CD8-positive, alpha-beta memory T cell (primary cell): ENCODE results near the gene ARF1. TPM values are rescaled to one million over a fixed set of nuclear protein-coding genes. Genes with fewer than 3 reads are reported as not detected.

Experiments used
- CTCF ChIA-PET: fragments of 350-600 bp; sonication (Branson Sonifier 250); formaldehyde crosslinking; loops from one replicate; lab custom pipeline; 2021; ENCODE audit warnings: antibody characterized with exemption; lab: Charles Lee
- POLR2A ChIA-PET: fragments of 350-600 bp; sonication (Branson Sonifier 250); formaldehyde crosslinking; loops from one replicate; lab custom pipeline; 2021; ENCODE audit warnings: antibody characterized with exemption; lab: Charles Lee
- DNase-seq, 5 donors: peaks; one replicate each; pipeline versions ENCODE4 v3.0.0 to v3.0.0-alpha.2; 2020 to 2022; ENCODE audit warnings: mixed read lengths in 1 of 5
- H3K27ac ChIP-seq: one replicate; pipeline ENCODE4 v1.7.0; 2013; ENCODE audit warnings: low read depth, mild to moderate bottlenecking, low read length, moderate library complexity
- H3K27me3 ChIP-seq: 2 replicates; pipeline ENCODE4 v1.7.0; 2013; ENCODE audit warnings: low read length, mild to moderate bottlenecking; ENCODE audit not compliant: insufficient read depth, poor library complexity, severe bottlenecking
- H3K36me3 ChIP-seq: 2 replicates; pipeline ENCODE4 v1.7.0; 2013; ENCODE audit warnings: mild to moderate bottlenecking, low read length, moderate library complexity; ENCODE audit not compliant: insufficient read depth
- H3K4me1 ChIP-seq: 2 replicates; pipeline ENCODE4 v1.7.0; 2013; ENCODE audit warnings: mild to moderate bottlenecking, low read length, moderate library complexity; ENCODE audit not compliant: insufficient read depth
- H3K4me3 ChIP-seq: 2 replicates; pipeline ENCODE4 v1.7.0; 2013; ENCODE audit warnings: mild to moderate bottlenecking, low read length
- H3K9me3 ChIP-seq: 2 replicates; pipeline ENCODE4 v1.7.0; 2013; ENCODE audit warnings: mild to moderate bottlenecking, low read length
- H3K27ac Mint-ChIP-seq, 8 donors: one replicate each; pipeline ENCODE4 v1.8.0; 2020 to 2021; ENCODE audit warnings: mixed read lengths in 8 of 8, mild to moderate bottlenecking in 6 of 8, inconsistent platforms in 3 of 8, moderate library complexity in 3 of 8
- H3K27me3 Mint-ChIP-seq, 2 donors: one replicate each; pipeline ENCODE4 v1.8.0; 2020 to 2021; ENCODE audit warnings: mixed read lengths in 2 of 2, mild to moderate bottlenecking in 1 of 2, moderate library complexity in 1 of 2
- H3K36me3 Mint-ChIP-seq, 3 donors: one replicate each; pipeline ENCODE4 v1.8.0; 2020 to 2021; ENCODE audit warnings: mixed read lengths in 3 of 3, inconsistent platforms in 1 of 3, mild to moderate bottlenecking in 1 of 3
- H3K4me1 Mint-ChIP-seq, 3 donors: one replicate each; pipeline ENCODE4 v1.8.0; 2020 to 2021; ENCODE audit warnings: mixed read lengths in 3 of 3, inconsistent platforms in 1 of 3, mild to moderate bottlenecking in 1 of 3
- H3K4me3 Mint-ChIP-seq, 7 donors: one replicate each; pipeline ENCODE4 v1.8.0; 2020 to 2021; ENCODE audit warnings: mixed read lengths in 7 of 7, mild to moderate bottlenecking in 6 of 7, moderate library complexity in 4 of 7, inconsistent platforms in 2 of 7
- H3K9me3 Mint-ChIP-seq, 5 donors: one replicate each; pipeline ENCODE4 v1.8.0; 2020 to 2022; ENCODE audit warnings: mixed read lengths in 5 of 5, mild to moderate bottlenecking in 3 of 5, moderate library complexity in 2 of 5, inconsistent platforms in 1 of 5
- polyA plus RNA-seq: library from polyadenylated mRNA; unstranded; fragments of 300-500 nt; fragmentation: Illumina TruSeq; gene quantifications from one replicate; pipeline ENCODE4 v1.2.3, GENCODE V29; 2021
- total RNA-seq, 2 experiments: library from RNA; stranded (reverse); gene quantifications; one replicate each; pipeline ENCODE4 v1.2.3, GENCODE V29; 2021

The ARF1 gene
- total and polyA plus RNA-seq, 3 experiments from 2014 or later: 379 to 569 (median 379) TPM

GRCh38 chr1:228064741-228065542, 17.6 kb upstream of the ARF1 start:
- H3K27me3 Mint-ChIP-seq: peaks cover 21 to 24% of the 10 kb centered on the region in 2 donors
- Histone ChIP-seq H3K36me3 (no peaks in the 10 kb centered on the region), H3K9me3 (no peaks in the 10 kb centered on the region), H3K4me3 (no peak overlapping the region), H3K27ac (no peak overlapping the region), H3K4me1 (peaks cover 8% of the 10 kb centered on the region), H3K27me3 (peaks cover 50% of the 10 kb centered on the region)
- no peaks in the 10 kb centered on the region for H3K36me3 Mint-ChIP-seq
- peaks cover 6 to 12% (median 7%) of the 10 kb centered on the region in 3 donors for H3K4me1 Mint-ChIP-seq
- no peaks in the 10 kb centered on the region for H3K9me3 Mint-ChIP-seq
- ChIA-PET POLR2A (no interaction called here), CTCF (no interaction called here)
- DNase-seq: peak in 1 of 5 donors; percentile 27
- no peak overlapping the region for H3K4me3 Mint-ChIP-seq
- no peak overlapping the region for H3K27ac Mint-ChIP-seq

- POLR2A ChIA-PET: no interaction called here
- CTCF ChIA-PET: no interaction called here
- no peaks in the 10 kb centered on the region for H3K9me3 ChIP-seq
- no peaks in the 10 kb centered on the region for H3K9me3 Mint-ChIP-seq
- H3K27ac Mint-ChIP-seq: no peak overlapping the region
- no peak overlapping the region for H3K4me3 Mint-ChIP-seq
- no peak overlapping the region for H3K27ac ChIP-seq
- peak in 1 of 5 donors; percentile 35 for DNase-seq
- peaks cover 19 to 21% of the 10 kb centered on the region in 2 donors for H3K27me3 Mint-ChIP-seq
- no peaks in the 10 kb centered on the region for H3K36me3 Mint-ChIP-seq
- H3K4me1 Mint-ChIP-seq: peaks cover 5 to 7% (median 6%) of the 10 kb centered on the region in 3 donors
- peaks cover under 1% of the 10 kb centered on the region for H3K4me1 ChIP-seq
- H3K27me3 ChIP-seq: peaks cover 42% of the 10 kb centered on the region
- H3K4me3 ChIP-seq: no peak overlapping the region
- no peaks in the 10 kb centered on the region for H3K36me3 ChIP-seq
Observed at GRCh38 chr1:228065543-228066347, 16.8 kb upstream of the ARF1 start.

GRCh38 chr1:228066416-228066815, 16.1 kb upstream of the ARF1 start:
- Mint-ChIP-seq H3K36me3 (no peaks in the 10 kb centered on the region), H3K27ac (no peak overlapping the region), H3K27me3 (peaks cover 12 to 15% of the 10 kb centered on the region in 2 donors), H3K4me3 (no peak overlapping the region), H3K9me3 (no peaks in the 10 kb centered on the region), H3K4me1 (no peaks in the 10 kb centered on the region)
- Histone ChIP-seq H3K4me1 (no peaks in the 10 kb centered on the region), H3K9me3 (no peaks in the 10 kb centered on the region), H3K36me3 (no peaks in the 10 kb centered on the region), H3K27ac (no peak overlapping the region), H3K4me3 (no peak overlapping the region), H3K27me3 (peaks cover 35% of the 10 kb centered on the region)
- POLR2A ChIA-PET: no interaction called here
- CTCF ChIA-PET: no interaction called here
- DNase-seq: no peak

- CTCF ChIA-PET: no interaction called here
- Histone ChIP-seq H3K36me3 (no peaks in the 10 kb centered on the region), H3K4me1 (no peaks in the 10 kb centered on the region), H3K9me3 (no peaks in the 10 kb centered on the region), H3K4me3 (no peak overlapping the region), H3K27ac (no peak overlapping the region), H3K27me3 (peaks cover 29% of the 10 kb centered on the region)
- H3K9me3 Mint-ChIP-seq: no peaks in the 10 kb centered on the region
- H3K4me3 Mint-ChIP-seq: no peak overlapping the region
- DNase-seq: peak in 1 of 5 donors; percentile 40
- H3K27me3 Mint-ChIP-seq: peaks cover 10 to 12% of the 10 kb centered on the region in 2 donors
- no peaks in the 10 kb centered on the region for H3K4me1 Mint-ChIP-seq
- H3K36me3 Mint-ChIP-seq: no peaks in the 10 kb centered on the region
- H3K27ac Mint-ChIP-seq: no peak overlapping the region
- POLR2A ChIA-PET: no interaction called here
Observed at GRCh38 chr1:228066891-228067654, 15.4 kb upstream of the ARF1 start.

- peaks cover 6 to 12% of the 10 kb centered on the region in 2 donors for H3K27me3 Mint-ChIP-seq
- H3K27me3 ChIP-seq: peaks cover 19% of the 10 kb centered on the region
- no peak overlapping the region for H3K4me3 Mint-ChIP-seq
- H3K27ac ChIP-seq: no peak overlapping the region
- H3K4me3 ChIP-seq: no peak overlapping the region
- peaks cover 0 to 5% (median 0%) of the 10 kb centered on the region in 3 donors for H3K4me1 Mint-ChIP-seq
- CTCF ChIA-PET: no interaction called here
- H3K4me1 ChIP-seq: no peaks in the 10 kb centered on the region
- no peak overlapping the region for H3K27ac Mint-ChIP-seq
- no peaks in the 10 kb centered on the region for H3K9me3 ChIP-seq
- no peaks in the 10 kb centered on the region for H3K9me3 Mint-ChIP-seq
- POLR2A ChIA-PET: no interaction called here
- no peaks in the 10 kb centered on the region for H3K36me3 ChIP-seq
- no peak for DNase-seq
- H3K36me3 Mint-ChIP-seq: no peaks in the 10 kb centered on the region
Observed at GRCh38 chr1:228068359-228068758, 14.1 kb upstream of the ARF1 start.

GRCh38 chr1:228070173-228070572, 12.3 kb upstream of the ARF1 start:
- H3K36me3 Mint-ChIP-seq: no peaks in the 10 kb centered on the region
- peaks cover 0 to 11% (median 2%) of the 10 kb centered on the region in 3 donors for H3K4me1 Mint-ChIP-seq
- no peaks in the 10 kb centered on the region for H3K4me1 ChIP-seq
- DNase-seq: no peak
- H3K9me3 ChIP-seq: no peaks in the 10 kb centered on the region
- no peak overlapping the region for H3K4me3 ChIP-seq
- H3K4me3 Mint-ChIP-seq: no peak overlapping the region
- no peaks in the 10 kb centered on the region for H3K9me3 Mint-ChIP-seq
- ChIA-PET CTCF (no interaction called here), POLR2A (no interaction called here)
- H3K27me3 Mint-ChIP-seq: peaks cover 5 to 12% of the 10 kb centered on the region in 2 donors
- H3K27me3 ChIP-seq: peaks cover 12% of the 10 kb centered on the region
- no peaks in the 10 kb centered on the region for H3K36me3 ChIP-seq
- H3K27ac ChIP-seq: no peak overlapping the region
- H3K27ac Mint-ChIP-seq: no peak overlapping the region

GRCh38 chr1:228070851-228071250, 11.7 kb upstream of the ARF1 start:
- Mint-ChIP-seq H3K36me3 (no peaks in the 10 kb centered on the region), H3K4me1 (peaks cover 0 to 11% (median 2%) of the 10 kb centered on the region in 3 donors), H3K9me3 (no peaks in the 10 kb centered on the region), H3K27ac (no peak overlapping the region), H3K27me3 (peaks cover 4 to 7% of the 10 kb centered on the region in 2 donors), H3K4me3 (no peak overlapping the region)
- H3K36me3 ChIP-seq: no peaks in the 10 kb centered on the region
- H3K27ac ChIP-seq: no peak overlapping the region
- H3K27me3 ChIP-seq: peaks cover 12% of the 10 kb centered on the region
- H3K4me3 ChIP-seq: no peak overlapping the region
- no peaks in the 10 kb centered on the region for H3K9me3 ChIP-seq
- DNase-seq: no peak
- POLR2A ChIA-PET: no interaction called here
- CTCF ChIA-PET: no interaction called here
- no peaks in the 10 kb centered on the region for H3K4me1 ChIP-seq
